GM21576 (cell line): ENCODE results near the gene CCNB2.
"Not testable (repeated sequence)": the region's sequence is repeated elsewhere in the genome, so short reads cannot be mapped to it uniquely, and the experiment has no call there.

ENCODE experiments used
- ATAC-seq: cut with Tn5 transposase; IDR thresholded peaks from one replicate; pipeline ENCODE4 v1.9.1; 2021; ENCODE audit warnings: mild to moderate bottlenecking, moderate library complexity; ENCODE audit not compliant: unreplicated experiment

The CCNB2 gene

GRCh38 chr15:59131969-59132562 is 27.1 kb downstream of the CCNB2 start:
- no peak for ATAC-seq

DNA sequence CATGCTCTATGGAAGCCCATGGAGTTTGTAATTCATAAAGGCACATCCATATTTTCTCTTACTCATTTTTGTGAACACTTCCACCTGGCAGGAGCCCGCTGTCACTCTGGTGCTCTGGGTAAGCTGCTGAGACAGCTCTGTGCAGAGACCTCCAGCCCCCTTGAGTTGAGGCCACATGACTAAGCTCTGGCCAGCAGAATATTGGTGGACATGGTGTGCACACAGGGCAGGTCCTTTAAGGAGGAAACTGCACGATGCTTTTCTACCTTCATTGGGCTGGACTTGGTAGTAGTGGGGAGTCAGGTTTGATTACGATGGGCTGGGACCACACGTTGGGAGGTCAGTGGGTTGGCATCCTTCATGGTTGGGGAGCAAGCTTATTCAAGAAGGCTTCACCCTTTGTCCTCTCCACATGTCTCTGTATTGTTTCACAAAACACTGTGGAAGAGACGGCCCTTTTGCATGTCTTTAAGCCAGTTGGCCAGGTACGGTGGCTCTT is 29.0 kb downstream of the CCNB2 start:
- no peak for ATAC-seq

DNA sequence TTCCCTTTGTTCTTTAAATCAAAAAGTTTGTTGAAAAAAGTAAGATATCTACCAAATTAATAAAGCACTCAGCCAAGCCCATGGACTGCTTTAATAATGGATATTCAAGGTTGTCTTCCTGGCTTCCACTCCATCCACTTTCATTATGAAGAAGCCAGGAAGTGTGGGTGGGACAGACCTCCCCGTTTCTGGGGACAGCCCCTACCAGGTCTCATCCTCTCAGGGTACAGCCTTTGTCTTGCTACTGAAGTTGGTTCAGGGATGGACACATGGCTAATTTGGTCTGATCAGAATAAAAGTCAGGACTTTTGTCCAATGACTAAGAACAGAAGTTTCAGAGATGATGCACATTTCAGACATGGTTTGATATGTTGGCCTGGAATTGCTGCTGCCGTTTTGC is 32.6 kb downstream of the CCNB2 start:
- no peak for ATAC-seq

DNA sequence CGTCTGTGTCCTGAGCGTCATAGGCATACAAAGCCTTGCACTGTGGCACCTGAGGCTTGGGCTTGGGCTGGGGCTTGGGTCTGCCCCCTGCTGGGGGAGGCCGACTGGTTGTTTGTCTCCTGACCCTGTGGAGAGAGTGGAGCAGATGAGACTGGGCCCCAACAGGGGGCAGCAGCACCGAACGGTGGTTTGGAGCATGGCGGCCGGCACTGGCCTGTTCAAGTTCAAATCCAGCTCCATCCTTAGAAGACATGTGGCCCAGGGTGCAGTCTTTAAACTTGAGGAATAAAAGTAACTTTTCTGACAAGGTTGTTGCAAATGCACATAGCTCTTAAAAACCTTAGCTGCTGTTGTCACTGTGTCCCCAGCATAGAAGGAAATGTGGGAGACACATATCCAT is 33.3 kb downstream of the CCNB2 start:
- peak; percentile 52 for ATAC-seq

- ATAC-seq = no peak
Measured at GRCh38 chr15:59140422-59141226, 35.7 kb downstream of the CCNB2 start.

GRCh38 chr15:59143281-59143680 is 38.3 kb downstream of the CCNB2 start:
- ATAC-seq = no peak

- ATAC-seq = not testable (repeated sequence)
Measured at GRCh38 chr15:59144594-59144993, 39.6 kb downstream of the CCNB2 start.

- no peak for ATAC-seq
Measured at GRCh38 chr15:59147666-59148065, 42.7 kb downstream of the CCNB2 start.

GRCh38 chr15:59148153-59148833 is 43.3 kb downstream of the CCNB2 start:
- no peak for ATAC-seq

- no peak for ATAC-seq
Measured at GRCh38 chr15:59150185-59150584, 45.2 kb downstream of the CCNB2 start.

- ATAC-seq = no peak
Measured at GRCh38 chr15:59152694-59153450, 47.9 kb downstream of the CCNB2 start.

- ATAC-seq = no peak
Measured at GRCh38 chr15:59153466-59153865, 48.5 kb downstream of the CCNB2 start.

GRCh38 chr15:59154243-59154642 is 49.3 kb downstream of the CCNB2 start:
- no peak for ATAC-seq

DNA sequence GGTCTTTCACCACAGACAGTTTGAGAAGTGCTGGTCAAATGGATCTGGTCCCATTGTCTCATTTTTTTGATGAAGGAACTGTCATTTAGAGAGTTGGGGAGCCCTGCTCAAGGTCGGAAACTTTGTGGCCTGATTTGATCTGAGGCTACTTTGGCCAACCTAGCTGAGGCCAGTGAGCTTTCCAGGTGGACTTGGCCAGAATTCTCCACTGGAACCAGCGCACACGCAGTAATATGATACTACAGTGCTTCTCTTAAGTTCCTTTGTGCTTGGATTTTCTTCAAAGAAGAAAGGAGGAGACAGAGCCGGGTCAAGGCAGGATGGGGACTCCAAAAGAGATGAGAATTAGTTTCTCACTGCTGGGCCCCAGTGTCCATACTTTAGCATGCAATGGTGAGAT is 50.5 kb downstream of the CCNB2 start:
- ATAC-seq = no peak

DNA sequence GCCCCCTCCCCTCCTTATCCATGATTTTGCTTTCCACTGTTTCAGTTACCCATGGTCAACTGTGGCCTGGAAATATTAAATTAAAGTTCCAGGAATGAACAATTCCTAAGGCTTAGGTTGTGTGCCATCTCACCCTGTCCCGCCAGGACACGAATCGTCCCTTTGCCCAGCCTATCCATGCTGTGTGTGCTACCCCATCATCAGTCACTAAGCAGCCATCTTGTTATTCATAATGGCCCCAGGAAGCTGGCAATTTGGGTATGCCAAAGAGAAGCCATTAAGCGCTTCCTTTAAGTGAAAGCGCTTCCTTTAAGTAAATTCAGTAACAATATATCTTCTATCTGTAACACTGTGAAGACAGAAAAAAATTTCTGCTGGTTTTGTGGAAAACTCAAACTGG is 52.5 kb downstream of the CCNB2 start:
- ATAC-seq = no peak

GRCh38 chr15:59157840-59158700 is 53.1 kb downstream of the CCNB2 start:
- no peak for ATAC-seq

- ATAC-seq = no peak
Measured at GRCh38 chr15:59158701-59159034, 53.7 kb downstream of the CCNB2 start.

- ATAC-seq = no peak
Measured at GRCh38 chr15:59159210-59159609, 54.3 kb downstream of the CCNB2 start.

- no peak for ATAC-seq
Measured at GRCh38 chr15:59160880-59161593, 56.1 kb downstream of the CCNB2 start.

DNA sequence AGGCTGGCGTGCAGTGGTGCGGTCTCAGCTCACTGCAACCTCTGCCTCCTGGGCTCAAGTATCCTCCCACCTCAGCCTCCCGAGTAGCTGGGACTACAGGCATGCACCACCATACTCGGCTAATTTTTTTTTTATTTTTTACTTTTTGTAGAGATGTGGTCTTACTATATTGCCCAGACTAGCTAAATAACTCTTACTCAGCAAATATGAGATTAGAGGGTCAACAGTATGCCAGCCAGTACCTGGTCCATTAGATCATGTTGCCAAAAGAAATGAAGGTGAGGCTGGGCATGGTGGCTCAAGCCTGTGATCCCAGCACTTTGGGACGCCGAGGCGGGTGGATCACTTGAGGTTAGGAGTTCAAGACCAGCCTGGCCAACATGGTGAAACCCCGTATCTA is 57.1 kb downstream of the CCNB2 start:
- not testable (repeated sequence) for ATAC-seq
